ENCODE measurements around the gene AHR. TPM values are rescaled to one million over a fixed set of nuclear protein-coding genes. Genes with fewer than 3 reads are reported as not detected.
"Not testable (repeated sequence)": the region's sequence is repeated elsewhere in the genome, so short reads cannot be mapped to it uniquely, and the experiment has no call there.

Gene AHR
- total RNA-seq, 2 experiments from 2014 or later, result 37.7 to 39.1 TPM

DNA sequence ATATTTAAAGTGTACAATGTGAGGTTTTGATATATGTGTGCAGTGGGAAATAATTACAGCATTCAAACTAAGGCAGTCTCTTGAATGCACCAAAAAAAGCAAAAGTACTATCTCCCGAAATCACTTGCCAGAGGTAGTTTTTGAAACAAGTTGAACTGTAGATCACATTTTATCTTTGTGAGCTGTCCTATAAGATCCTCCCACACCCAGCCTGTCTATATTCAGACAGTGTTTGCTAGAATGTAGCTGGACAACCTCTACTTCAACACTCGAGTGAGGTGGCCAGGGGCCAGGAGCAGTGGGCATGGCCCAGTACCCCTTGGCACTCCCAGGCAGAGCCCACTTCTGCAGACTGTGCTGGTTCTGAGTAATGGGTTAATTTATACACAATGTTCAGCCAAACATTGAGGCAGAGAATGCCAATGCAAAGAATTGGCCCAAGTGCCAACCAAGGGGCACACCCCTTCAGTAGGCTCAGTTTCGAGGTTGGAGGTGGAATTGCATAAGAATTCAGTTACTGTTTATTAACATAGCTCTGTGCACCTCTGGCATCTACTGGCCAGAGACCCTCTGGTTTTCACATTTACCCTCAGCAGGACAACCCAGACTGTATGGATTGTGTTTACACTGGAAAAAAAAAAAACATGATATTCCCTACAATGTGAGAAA is 70.5 kb downstream of the AHR start:
- POLR2A ChIA-PET, result no interaction called here
- CTCF ChIA-PET, result no interaction called here

DNA sequence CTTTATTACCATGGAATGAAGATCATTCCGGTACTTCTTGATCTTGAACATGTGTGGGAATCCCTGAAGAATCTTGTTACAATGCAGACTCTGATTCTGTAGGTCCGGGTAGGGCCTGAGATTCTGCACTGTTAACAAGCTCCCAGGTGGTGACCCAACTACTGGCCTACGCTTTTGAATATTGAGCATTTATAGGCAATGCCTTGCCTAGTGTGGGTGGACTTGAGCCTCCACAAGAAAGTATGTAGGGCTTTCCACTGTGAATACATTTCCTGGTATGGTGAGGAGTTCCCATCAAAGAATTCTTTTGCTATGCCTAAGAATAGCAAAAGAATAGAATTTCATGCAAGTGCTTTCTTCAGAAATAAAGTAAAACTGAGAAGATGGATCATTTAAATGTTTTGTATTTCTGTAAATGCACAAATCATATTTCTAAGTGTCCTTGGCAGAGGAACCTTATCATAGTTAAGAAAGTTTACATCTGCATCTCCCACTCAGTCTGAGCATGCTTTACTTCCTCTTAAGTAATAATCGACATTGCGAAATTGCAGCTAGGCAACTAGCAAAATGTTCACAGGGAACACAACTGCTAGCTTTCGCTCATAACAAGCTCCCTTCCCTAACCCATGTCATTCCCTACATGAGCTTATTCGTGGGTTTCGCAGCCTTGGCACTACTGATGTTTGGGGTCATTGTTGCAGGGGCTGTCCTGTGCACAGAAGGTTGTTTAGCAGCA is 71.4 kb downstream of the AHR start:
- CTCF ChIA-PET, result no interaction called here
- POLR2A ChIA-PET, result no interaction called here

GRCh38 chr7:17370901-17371585 is 72.6 kb downstream of the AHR start:
- ChIA-PET CTCF (no interaction called here), POLR2A (no interaction called here)

DNA sequence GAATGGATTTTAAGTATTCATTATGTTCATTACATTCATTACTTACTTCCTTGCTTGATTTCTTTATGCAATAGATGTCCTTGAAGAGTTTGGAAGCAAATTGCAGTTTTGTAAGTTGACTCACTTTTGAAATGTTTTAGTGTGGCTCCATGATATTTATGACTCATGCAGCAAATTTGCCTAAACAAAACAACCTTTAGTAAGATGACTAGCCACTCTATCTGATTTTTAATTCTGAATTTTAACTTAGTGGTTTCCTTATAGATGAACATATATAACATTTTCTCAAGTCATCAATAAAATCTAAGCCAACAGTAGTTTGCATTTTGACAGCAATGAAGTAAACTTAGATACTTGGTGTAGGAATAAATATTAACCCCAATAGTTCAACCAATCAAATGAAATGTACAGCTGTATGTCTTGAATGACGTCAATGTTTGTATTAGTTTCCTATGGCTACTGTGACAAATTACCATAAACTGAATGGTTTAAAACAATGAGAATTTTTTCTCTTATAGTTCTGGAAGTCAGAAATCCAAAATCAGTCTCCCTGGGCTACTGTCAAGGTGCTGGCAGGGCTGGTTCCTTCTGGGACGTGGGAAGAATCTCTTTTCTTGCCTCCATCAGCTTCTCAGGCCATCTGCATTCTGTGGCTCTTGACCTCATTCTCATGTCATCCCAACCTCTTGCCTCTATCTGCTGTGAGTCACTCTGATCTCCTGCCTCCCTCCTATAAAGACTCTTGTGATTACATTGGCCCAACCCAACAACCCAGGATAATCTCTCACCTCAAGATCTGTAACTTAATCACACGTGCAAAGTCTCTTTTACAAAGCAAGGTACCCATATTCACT is 73.4 kb downstream of the AHR start:
- CTCF ChIA-PET, result no interaction called here
- POLR2A ChIA-PET, result no interaction called here

- ChIA-PET CTCF (no interaction called here), POLR2A (no interaction called here)
These were observed 75.7 kb downstream of the AHR start for GRCh38 chr7:17374157-17374556.

DNA sequence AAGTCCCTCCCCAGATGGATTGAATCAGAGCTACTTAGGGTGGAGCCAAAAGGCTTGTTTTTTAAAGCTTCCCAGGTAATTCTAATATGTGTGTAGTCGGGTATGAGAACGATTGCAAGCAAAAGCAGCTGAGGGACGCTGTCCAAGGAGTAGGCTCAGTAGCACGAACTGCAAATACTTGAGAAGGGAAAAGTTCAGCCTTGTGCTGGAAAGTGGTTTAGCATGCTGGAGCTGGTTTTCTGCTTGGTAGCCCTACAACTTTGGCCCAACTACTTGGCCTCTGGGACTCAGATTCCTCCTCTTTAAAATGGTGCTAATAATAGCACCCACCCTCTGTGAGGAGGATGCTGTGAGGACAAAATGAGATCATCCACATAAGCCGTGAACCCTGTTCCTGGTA is 76.2 kb downstream of the AHR start:
- CTCF ChIA-PET, result no interaction called here
- POLR2A ChIA-PET, result no interaction called here

- POLR2A ChIA-PET, result no interaction called here
- CTCF ChIA-PET, result no interaction called here
These were observed 78.1 kb downstream of the AHR start for GRCh38 chr7:17376595-17376994.

- CTCF ChIA-PET, result no interaction called here
- POLR2A ChIA-PET, result no interaction called here
These were observed 82.5 kb downstream of the AHR start for GRCh38 chr7:17380736-17381662.

DNA sequence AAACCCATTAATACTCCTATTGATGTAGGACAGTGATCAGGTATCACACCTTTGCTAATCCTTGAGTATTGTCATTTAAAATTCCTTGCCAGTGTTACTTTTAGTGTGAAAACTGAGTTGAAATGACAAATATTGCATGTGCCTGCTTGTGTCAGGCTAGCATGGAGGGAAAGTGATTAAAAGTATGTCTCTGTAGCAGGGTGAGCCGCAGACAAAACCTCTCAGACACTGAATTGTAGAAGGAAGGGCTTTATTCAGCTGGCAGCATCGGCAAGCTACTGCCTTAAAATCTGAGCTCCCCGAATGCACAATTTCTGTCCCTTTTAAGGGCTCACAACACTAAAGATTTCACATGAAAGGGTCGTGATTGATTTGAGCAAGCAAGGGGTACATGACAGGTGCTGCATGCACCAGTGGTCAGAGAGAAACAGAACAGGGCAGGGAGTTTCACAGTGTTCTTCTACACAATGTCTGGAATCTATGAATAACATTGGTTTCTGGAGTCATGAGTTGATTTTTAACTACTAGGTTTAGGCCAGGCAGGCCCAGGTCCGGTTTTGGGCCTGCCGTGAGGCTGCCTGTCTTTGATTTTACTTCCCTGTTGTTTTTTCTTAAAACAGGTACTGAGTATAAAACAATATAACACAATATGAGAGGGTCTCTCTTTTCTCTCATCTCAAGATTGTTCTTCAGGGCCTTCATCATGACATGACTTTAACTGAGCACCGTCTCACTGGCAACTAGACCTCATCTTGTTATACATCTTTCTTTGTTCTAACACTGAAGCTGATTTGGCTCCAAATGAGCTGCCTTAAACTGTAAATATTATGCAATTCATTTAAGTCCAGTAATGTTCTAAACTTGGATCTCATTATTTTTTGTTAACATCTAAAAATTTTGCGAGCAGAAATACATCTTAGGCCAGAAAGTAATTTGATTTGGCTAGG is 84.2 kb downstream of the AHR start:
- POLR2A ChIA-PET, result not testable (repeated sequence)

GRCh38 chr7:17384400-17384799 is 85.9 kb downstream of the AHR start:
- ChIA-PET CTCF (no interaction called here), POLR2A (no interaction called here)

More for the DNA sequence above, 84.2 kb downstream of the AHR start:
- CTCF ChIA-PET, result not testable (repeated sequence)

GRCh38 chr7:17385612-17386011 is 87.2 kb downstream of the AHR start:
- ChIA-PET POLR2A (no interaction called here), CTCF (no interaction called here)

- ChIA-PET POLR2A (no interaction called here), CTCF (no interaction called here)
These were observed 91.9 kb downstream of the AHR start for GRCh38 chr7:17390392-17390791.

DNA sequence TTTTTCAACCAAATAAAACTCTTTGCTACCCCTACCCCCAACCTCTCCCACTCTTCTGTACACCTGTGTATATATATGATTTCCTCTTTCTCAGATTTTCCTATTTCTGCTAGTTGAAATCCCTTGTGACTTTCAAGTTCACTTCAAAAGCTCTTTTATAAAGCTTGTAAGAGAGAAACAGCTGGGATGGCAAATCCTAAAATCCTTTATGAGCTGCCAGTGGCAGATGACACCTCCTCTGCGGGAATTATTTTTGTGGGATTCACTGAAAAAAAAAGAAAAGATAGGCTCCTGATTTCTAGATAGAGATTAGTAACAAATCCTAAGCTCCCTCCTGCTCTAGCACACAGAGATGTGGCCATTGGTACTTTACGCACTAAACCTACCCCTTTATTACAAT is 92.9 kb downstream of the AHR start:
- ChIA-PET POLR2A (no interaction called here), CTCF (no interaction called here)

GRCh38 chr7:17392846-17393245 is 94.4 kb downstream of the AHR start:
- ChIA-PET POLR2A (no interaction called here), CTCF (no interaction called here)

DNA sequence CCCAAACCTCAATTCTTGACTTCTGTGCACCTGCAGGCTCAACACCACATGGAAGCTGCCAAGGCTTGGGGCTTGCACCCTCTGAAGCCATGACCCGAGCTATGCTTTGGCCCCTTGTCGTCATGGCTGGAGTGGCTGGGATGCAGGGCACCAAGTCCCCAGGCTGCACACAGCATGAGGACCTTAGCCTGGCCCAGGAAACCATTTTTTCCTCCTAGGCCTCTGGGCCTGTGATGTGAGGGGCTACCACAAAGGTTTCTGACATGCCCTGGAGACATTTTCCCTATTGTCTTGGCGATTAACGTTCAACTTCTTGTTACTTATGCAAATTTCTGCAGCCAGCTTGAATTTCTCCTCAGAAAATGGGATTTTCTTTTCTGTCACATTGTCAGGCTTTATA is 96.1 kb downstream of the AHR start:
- CTCF ChIA-PET, POLR2A ChIA-PET: not testable (repeated sequence)
